ENCODE results near the gene CIDEA. TPM values are rescaled to one million over a fixed set of nuclear protein-coding genes. Genes with fewer than 3 reads are reported as not detected.

CIDEA gene
- total and polyA plus RNA-seq, 9 of the 15 experiments (the other 6 are each of a cell fraction or from before 2014, with no cell fraction given), result not detected

GRCh38 chr18:12271376-12272235 lies 17.4 kb downstream of the CIDEA start (continued):
- no peak for TF ChIP-seq LARP7 (IDR thresholded peaks at IDR 0.05)
- TF ChIP-seq, protein P1, sequence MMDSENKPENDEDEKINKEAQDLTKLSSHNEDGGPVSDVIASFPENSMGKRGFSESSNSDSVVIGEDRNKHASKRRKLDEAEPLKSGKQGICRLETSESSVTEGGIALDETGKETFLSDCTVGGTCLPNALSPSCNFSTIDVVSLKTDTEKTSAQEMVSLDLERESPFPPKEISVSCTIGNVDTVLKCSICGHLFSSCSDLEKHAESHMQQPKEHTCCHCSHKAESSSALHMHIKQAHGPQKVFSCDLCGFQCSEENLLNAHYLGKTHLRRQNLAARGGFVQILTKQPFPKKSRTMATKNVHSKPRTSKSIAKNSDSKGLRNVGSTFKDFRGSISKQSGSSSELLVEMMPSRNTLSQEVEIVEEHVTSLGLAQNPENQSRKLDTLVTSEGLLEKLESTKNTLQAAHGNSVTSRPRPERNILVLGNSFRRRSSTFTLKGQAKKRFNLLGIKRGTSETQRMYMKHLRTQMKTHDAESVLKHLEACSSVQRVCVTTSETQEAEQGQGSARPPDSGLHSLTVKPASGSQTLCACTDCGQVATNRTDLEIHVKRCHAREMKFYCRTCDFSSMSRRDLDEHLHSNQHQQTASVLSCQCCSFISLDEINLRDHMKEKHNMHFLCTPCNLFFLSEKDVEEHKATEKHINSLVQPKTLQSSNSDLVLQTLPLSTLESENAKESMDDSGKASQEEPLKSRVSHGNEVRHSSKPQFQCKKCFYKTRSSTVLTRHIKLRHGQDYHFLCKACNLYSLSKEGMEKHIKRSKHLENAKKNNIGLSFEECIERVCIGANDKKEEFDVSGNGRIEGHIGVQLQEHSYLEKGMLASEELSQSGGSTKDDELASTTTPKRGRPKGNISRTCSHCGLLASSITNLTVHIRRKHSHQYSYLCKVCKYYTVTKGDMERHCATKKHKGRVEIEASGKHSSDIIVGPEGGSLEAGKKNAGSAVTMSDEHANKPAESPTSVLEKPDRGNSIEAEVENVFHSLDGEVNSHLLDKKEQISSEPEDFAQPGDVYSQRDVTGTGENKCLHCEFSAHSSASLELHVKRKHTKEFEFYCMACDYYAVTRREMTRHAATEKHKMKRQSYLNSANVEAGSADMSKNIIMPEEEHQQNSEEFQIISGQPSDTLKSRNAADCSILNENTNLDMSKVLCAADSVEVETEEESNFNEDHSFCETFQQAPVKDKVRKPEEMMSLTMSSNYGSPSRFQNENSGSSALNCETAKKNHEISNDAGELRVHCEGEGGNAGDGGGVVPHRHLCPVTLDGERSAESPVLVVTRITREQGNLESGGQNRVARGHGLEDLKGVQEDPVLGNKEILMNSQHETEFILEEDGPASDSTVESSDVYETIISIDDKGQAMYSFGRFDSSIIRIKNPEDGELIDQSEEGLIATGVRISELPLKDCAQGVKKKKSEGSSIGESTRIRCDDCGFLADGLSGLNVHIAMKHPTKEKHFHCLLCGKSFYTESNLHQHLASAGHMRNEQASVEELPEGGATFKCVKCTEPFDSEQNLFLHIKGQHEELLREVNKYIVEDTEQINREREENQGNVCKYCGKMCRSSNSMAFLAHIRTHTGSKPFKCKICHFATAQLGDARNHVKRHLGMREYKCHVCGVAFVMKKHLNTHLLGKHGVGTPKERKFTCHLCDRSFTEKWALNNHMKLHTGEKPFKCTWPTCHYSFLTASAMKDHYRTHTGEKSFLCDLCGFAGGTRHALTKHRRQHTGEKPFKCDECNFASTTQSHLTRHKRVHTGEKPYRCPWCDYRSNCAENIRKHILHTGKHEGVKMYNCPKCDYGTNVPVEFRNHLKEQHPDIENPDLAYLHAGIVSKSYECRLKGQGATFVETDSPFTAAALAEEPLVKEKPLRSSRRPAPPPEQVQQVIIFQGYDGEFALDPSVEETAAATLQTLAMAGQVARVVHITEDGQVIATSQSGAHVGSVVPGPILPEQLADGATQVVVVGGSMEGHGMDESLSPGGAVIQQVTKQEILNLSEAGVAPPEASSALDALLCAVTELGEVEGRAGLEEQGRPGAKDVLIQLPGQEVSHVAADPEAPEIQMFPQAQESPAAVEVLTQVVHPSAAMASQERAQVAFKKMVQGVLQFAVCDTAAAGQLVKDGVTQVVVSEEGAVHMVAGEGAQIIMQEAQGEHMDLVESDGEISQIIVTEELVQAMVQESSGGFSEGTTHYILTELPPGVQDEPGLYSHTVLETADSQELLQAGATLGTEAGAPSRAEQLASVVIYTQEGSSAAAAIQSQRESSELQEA (IDR thresholded peaks at IDR 0.05; ENCODE audit: low read depth), result no peak
- no peak for TF ChIP-seq SRSF7 (optimal IDR thresholded peaks at IDR 0.05; ENCODE audit: low read depth, low read length)
- TF ChIP-seq FOXP1 (CRISPR knock-in tag; IDR thresholded peaks at IDR 0.05), result no peak
- TF ChIP-seq, protein P2, sequence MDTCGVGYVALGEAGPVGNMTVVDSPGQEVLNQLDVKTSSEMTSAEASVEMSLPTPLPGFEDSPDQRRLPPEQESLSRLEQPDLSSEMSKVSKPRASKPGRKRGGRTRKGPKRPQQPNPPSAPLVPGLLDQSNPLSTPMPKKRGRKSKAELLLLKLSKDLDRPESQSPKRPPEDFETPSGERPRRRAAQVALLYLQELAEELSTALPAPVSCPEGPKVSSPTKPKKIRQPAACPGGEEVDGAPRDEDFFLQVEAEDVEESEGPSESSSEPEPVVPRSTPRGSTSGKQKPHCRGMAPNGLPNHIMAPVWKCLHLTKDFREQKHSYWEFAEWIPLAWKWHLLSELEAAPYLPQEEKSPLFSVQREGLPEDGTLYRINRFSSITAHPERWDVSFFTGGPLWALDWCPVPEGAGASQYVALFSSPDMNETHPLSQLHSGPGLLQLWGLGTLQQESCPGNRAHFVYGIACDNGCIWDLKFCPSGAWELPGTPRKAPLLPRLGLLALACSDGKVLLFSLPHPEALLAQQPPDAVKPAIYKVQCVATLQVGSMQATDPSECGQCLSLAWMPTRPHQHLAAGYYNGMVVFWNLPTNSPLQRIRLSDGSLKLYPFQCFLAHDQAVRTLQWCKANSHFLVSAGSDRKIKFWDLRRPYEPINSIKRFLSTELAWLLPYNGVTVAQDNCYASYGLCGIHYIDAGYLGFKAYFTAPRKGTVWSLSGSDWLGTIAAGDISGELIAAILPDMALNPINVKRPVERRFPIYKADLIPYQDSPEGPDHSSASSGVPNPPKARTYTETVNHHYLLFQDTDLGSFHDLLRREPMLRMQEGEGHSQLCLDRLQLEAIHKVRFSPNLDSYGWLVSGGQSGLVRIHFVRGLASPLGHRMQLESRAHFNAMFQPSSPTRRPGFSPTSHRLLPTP (IDR thresholded peaks at IDR 0.05; ENCODE audit: borderline replicate concordance, extremely low read depth, insufficient read length), result no peak
- TF ChIP-seq ZBTB11 (CRISPR knock-in tag; IDR thresholded peaks at IDR 0.05), result no peak
- TF ChIP-seq NBN (IDR thresholded peaks at IDR 0.05; ENCODE audit: low read depth), result peak; percentile 90
- TF ChIP-seq, protein P3, sequence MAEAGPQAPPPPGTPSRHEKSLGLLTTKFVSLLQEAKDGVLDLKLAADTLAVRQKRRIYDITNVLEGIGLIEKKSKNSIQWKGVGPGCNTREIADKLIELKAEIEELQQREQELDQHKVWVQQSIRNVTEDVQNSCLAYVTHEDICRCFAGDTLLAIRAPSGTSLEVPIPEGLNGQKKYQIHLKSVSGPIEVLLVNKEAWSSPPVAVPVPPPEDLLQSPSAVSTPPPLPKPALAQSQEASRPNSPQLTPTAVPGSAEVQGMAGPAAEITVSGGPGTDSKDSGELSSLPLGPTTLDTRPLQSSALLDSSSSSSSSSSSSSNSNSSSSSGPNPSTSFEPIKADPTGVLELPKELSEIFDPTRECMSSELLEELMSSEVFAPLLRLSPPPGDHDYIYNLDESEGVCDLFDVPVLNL (CRISPR knock-in tag; IDR thresholded peaks at IDR 0.05; ENCODE audit: low read depth), result no peak
- no peak for TF ChIP-seq IFI16 (CRISPR knock-in tag; IDR thresholded peaks at IDR 0.05)

Measured in K562 (cell line).